Keratinocyte (primary cell): Measurements from ENCODE around the gene U2SURP. TPM values are rescaled to one million over a fixed set of nuclear protein-coding genes. Genes with fewer than 3 reads are reported as not detected.

Experiments
- DNase-seq: peaks from one replicate; pipeline ENCODE4 v3.0.0-alpha.2; 2011; ENCODE audit warnings: low read depth, missing footprints, low spot score
- FAIRE-seq: peaks from 2 replicates; lab custom pipeline; 2011; peaks lifted over from hg19 to GRCh38; lab: Jason Lieb, UNC
- H2AFZ ChIP-seq: 2 replicates; pipeline ENCODE4 v1.6.0; 2012; ENCODE audit warnings: low read length, control low read depth, inconsistent platforms; ENCODE audit not compliant: control insufficient read depth
- H3K27ac ChIP-seq: 2 replicates; pipeline ENCODE4 v1.5.1; 2011; ENCODE audit warnings: low read length; ENCODE audit not compliant: control insufficient read depth, insufficient read depth
- H3K27me3 ChIP-seq: 3 replicates; pipeline ENCODE4 v1.6.0; 2011; ENCODE audit warnings: low read length; ENCODE audit not compliant: control insufficient read depth, insufficient read depth; ENCODE audit errors: extremely low read depth
- H3K36me3 ChIP-seq, 2 experiments: 2 replicates in 1 of 2; 3 replicates in 1 of 2; pipeline ENCODE4 v1.5.1; 2011; ENCODE audit warnings: low read length in 2 of 2, mild to moderate bottlenecking in 1 of 2; ENCODE audit not compliant: control insufficient read depth in 2 of 2, insufficient read depth in 2 of 2; ENCODE audit errors: extremely low read depth in 1 of 2
- H3K4me1 ChIP-seq: 3 replicates; pipeline ENCODE4 v1.5.1; 2011; ENCODE audit warnings: low read length; ENCODE audit not compliant: control insufficient read depth, insufficient read depth; ENCODE audit errors: extremely low read depth
- H3K4me2 ChIP-seq: 3 replicates; pipeline ENCODE4 v1.6.0; 2011; ENCODE audit warnings: low read depth, low read length; ENCODE audit not compliant: control insufficient read depth, insufficient read depth; ENCODE audit errors: extremely low read depth
- H3K4me3 ChIP-seq, 3 experiments: fragments of 200-600 bp in 1 of 3; sonication (generic) in 1 of 3; 2 replicates in 2 of 3; 3 replicates in 1 of 3; pipeline ENCODE4 v1.5.1; 2011 to 2016; ENCODE audit warnings: low read length in 3 of 3, mild to moderate bottlenecking in 3 of 3, control low read depth in 2 of 3, inconsistent platforms in 1 of 3, low read depth in 1 of 3, mixed read lengths in 1 of 3, mixed run types in 1 of 3, moderate library complexity in 1 of 3; ENCODE audit not compliant: control insufficient read depth in 2 of 3, insufficient read depth in 2 of 3; ENCODE audit errors: extremely low read depth in 1 of 3
- H3K79me2 ChIP-seq: 2 replicates; pipeline ENCODE4 v1.6.0; 2012; ENCODE audit warnings: low read length; ENCODE audit not compliant: control insufficient read depth, insufficient read depth
- H3K9ac ChIP-seq: 3 replicates; pipeline ENCODE4 v1.6.0; 2011; ENCODE audit warnings: low read length; ENCODE audit not compliant: control insufficient read depth, insufficient read depth; ENCODE audit errors: extremely low read depth
- H3K9me1 ChIP-seq: 3 replicates; pipeline ENCODE4 v1.6.0; 2011; ENCODE audit warnings: low read length; ENCODE audit not compliant: control insufficient read depth, insufficient read depth; ENCODE audit errors: extremely low read depth
- H3K9me3 ChIP-seq: 2 replicates; pipeline ENCODE4 v1.5.1; 2012; ENCODE audit warnings: low read depth, low read length; ENCODE audit not compliant: control insufficient read depth
- H4K20me1 ChIP-seq: 3 replicates; pipeline ENCODE4 v1.6.0; 2011; ENCODE audit warnings: low read length; ENCODE audit not compliant: control insufficient read depth, insufficient read depth; ENCODE audit errors: extremely low read depth
- CTCF ChIP-seq, 3 experiments: IDR thresholded peaks in 1 of 3; conservative IDR thresholded peaks in 1 of 3; optimal IDR thresholded peaks in 1 of 3; 2 replicates in 2 of 3; 3 replicates in 1 of 3; pipeline versions ENCODE3 to v1.5.1; 2011; ENCODE audit warnings: low read length in 3 of 3, mild to moderate bottlenecking in 3 of 3, moderate library complexity in 2 of 3, control low read depth in 1 of 3, inconsistent platforms in 1 of 3; ENCODE audit not compliant: insufficient read depth in 2 of 3; ENCODE audit errors: extremely low read depth in 1 of 3
- EZH2 ChIP-seq: IDR thresholded peaks from one replicate; pipeline ENCODE4 v1.6.1; 2012; ENCODE audit warnings: inconsistent platforms, mild to moderate bottlenecking, low read length, moderate library complexity
- dilution Hi-C: fragments of 300-500 bp; cut with MboI; formaldehyde crosslinking; loops from one replicate; pipeline ENCODE4 v1.7.0; 2020; ENCODE audit warnings: low sequenced_read_pairs; ENCODE audit not compliant: extremely low pct_ligation_motif_present
- polyA plus RNA-seq, 5 experiments: library from polyadenylated mRNA; depleted of rRNA in 3 of 5; stranded (reverse) in 3 of 5; stranded (forward) in 1 of 5; unstranded in 1 of 5; fragments of >200 nt; gene quantifications; 1 replicate in 1 of 5; 2 replicates in 3 of 5; 3 replicates in 1 of 5; pipeline versions ENCODE4 v1.2.1 to v1.2.3, GENCODE V29; 2011 to 2012; ENCODE audit warnings: missing spikeins in 2 of 5, low read depth in 1 of 5, low replicate concordance in 1 of 5

U2SURP gene
- polyA plus RNA-seq, 1 donor (not counting 4 experiments of a cell fraction or from before 2014, with no cell fraction given) = 75.9 TPM

GRCh38 chr3:143054011-143054410, 52.6 kb downstream of the U2SURP start:
- DNase-seq (no peak), FAIRE-seq (no peak)
- no peak overlapping the region for H3K4me2 ChIP-seq
- H3K36me3 ChIP-seq = peaks cover 3 to 4% of the 10 kb centered on the region in 2 experiments
- H3K27me3 ChIP-seq = no peaks in the 10 kb centered on the region
- dilution Hi-C loops = no loop called here
- H2AFZ ChIP-seq = no peak overlapping the region
- H3K9me3 ChIP-seq = no peaks in the 10 kb centered on the region
- H3K79me2 ChIP-seq = no peaks in the 10 kb centered on the region
- no peak overlapping the region for H3K9ac ChIP-seq
- no peak overlapping the region for H3K27ac ChIP-seq
- H4K20me1 ChIP-seq = no peaks in the 10 kb centered on the region
- no peaks in the 10 kb centered on the region for H3K4me1 ChIP-seq
- no peak overlapping the region for H3K4me3 ChIP-seq
- no peaks in the 10 kb centered on the region for H3K9me1 ChIP-seq
- no peak for TF ChIP-seq EZH2
- no peak for TF ChIP-seq CTCF (optimal IDR thresholded peaks at IDR 0.05 in 1 of 3, IDR thresholded peaks at IDR 0.05 in 1 of 3, conservative IDR thresholded peaks at IDR 0.05 in 1 of 3; ENCODE audit: extremely low read depth in 1 of 3, insufficient read depth in 2 of 3, low read length in 3 of 3)

GRCh38 chr3:143056372-143056771, 55.0 kb downstream of the U2SURP start:
- no peaks in the 10 kb centered on the region for H3K9me1 ChIP-seq
- FAIRE-seq (no peak), DNase-seq (no peak)
- no peaks in the 10 kb centered on the region for H4K20me1 ChIP-seq
- TF ChIP-seq EZH2 = no peak
- TF ChIP-seq CTCF (optimal IDR thresholded peaks at IDR 0.05 in 1 of 3, IDR thresholded peaks at IDR 0.05 in 1 of 3, conservative IDR thresholded peaks at IDR 0.05 in 1 of 3; ENCODE audit: extremely low read depth in 1 of 3, insufficient read depth in 2 of 3, low read length in 3 of 3) = no peak
- H3K9ac ChIP-seq = no peak overlapping the region
- H3K4me3 ChIP-seq = no peak overlapping the region
- H3K36me3 ChIP-seq = peaks cover 0 to 1% of the 10 kb centered on the region in 2 experiments
- no peaks in the 10 kb centered on the region for H3K27me3 ChIP-seq
- no peaks in the 10 kb centered on the region for H3K4me1 ChIP-seq
- no peak overlapping the region for H3K4me2 ChIP-seq
- no peaks in the 10 kb centered on the region for H3K79me2 ChIP-seq
- no peaks in the 10 kb centered on the region for H3K9me3 ChIP-seq
- dilution Hi-C loops = no loop called here
- H2AFZ ChIP-seq = no peak overlapping the region
- H3K27ac ChIP-seq = no peak overlapping the region
